ENCODE results near the gene YTHDF1. TPM values are rescaled to one million over a fixed set of nuclear protein-coding genes. Genes with fewer than 3 reads are reported as not detected.
A peak's percentile ranks its signal among the peaks of the same experiment; 100 is the strongest.

YTHDF1 gene
- total and polyA plus RNA-seq, 2 of the 8 experiments (the other 6 are each of a cell fraction or from before 2014, with no cell fraction given), result 32.8 to 66.0 TPM

DNA sequence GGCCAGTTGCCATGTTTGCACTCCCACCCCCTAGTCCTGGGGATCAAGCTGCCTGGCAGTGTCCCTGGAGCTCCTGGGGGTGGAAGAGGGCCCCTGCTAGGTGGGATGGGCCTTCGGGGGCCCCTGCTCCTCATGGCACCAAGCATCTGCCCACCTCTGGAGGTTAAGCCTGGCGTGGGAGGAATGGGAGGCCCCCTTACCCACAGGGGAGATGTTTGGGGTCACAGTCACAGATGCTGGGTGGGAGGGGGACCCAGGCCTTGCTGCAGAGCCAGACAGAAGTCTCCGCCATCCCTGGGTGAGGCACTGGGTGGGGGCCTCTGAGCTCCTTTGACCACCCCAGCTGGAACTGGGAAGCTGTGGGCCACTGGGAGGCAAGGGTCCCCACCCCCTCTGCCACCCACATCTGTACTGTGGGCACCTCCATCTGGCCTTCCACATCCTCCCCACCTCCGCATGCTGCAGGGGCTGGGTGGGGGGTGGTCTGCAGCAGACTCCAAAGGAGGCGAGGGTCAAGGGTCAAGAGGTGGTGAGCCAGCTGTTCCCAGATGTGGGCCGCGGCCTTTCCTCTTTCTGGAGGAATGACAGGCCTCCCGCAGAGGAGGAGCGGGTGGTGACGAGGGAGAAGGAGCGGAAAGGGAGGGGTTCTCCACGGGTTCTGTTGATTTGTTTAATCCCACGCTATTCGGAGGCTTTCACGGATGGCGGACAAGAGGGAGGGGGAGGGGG lies 41.5 kb downstream of the YTHDF1 start:
- DNase-seq (ENCODE audit: low read depth in 1 of 2, low spot score in 2 of 2) (no peak), FAIRE-seq (no peak)
- Histone ChIP-seq H3K27me3 (replicated peaks in 1 of 4; ENCODE audit: control insufficient read depth in 3 of 4, extremely low read depth in 1 of 4, insufficient read depth in 3 of 4, low read length in 3 of 4) (peaks cover 32 to 62% (median 50%) of the 10 kb centered on the region in 4 experiments), H4K91ac (replicated peaks; ENCODE audit: insufficient read length, low read length) (no peak overlapping the region), H2BK120ac (replicated peaks; ENCODE audit: low read depth, low read length) (no peak overlapping the region), H3K14ac (ENCODE audit: insufficient read length) (no peak overlapping the region), H2BK12ac (ENCODE audit: low read depth, low read length) (0 out of 2 replicates have a peak overlapping the region, but pooled peaks have one; percentile 33), H3K79me1 (ENCODE audit: low read depth, low read length) (no peaks in the 10 kb centered on the region), H3K4me1 (replicated peaks in 1 of 4; ENCODE audit: control insufficient read depth in 3 of 4, insufficient read depth in 4 of 4, low read length in 3 of 4) (peaks cover 3 to 46% (median 25%) of the 10 kb centered on the region in 4 experiments), H3K9me3 (ENCODE audit: insufficient read depth in 2 of 2, low read depth in 1 of 2, low read length in 1 of 2) (no peaks in the 10 kb centered on the region), H2BK20ac (ENCODE audit: low read length) (0 out of 2 replicates have a peak overlapping the region, but pooled peaks have one; percentile 48), H3K9ac (replicated peaks in 1 of 4; ENCODE audit: extremely low read depth in 1 of 4, low read depth in 3 of 4, low read length in 3 of 4) (no peak overlapping the region), H2BK5ac (ENCODE audit: low read depth, low read length) (no peak overlapping the region), H2BK15ac (ENCODE audit: low read length) (peak overlapping the region; percentile 10; the same call in 1 of the 2 replicates), H4K5ac (ENCODE audit: insufficient read length, low read depth, low read length) (no peak overlapping the region), H2AFZ (ENCODE audit: low read length) (no peak overlapping the region), H3K27ac (ENCODE audit: low read depth, low read length) (no peak overlapping the region), H3K4ac (replicated peaks; ENCODE audit: insufficient read length, low read depth, low read length) (no peak overlapping the region), H3K4me3 (ENCODE audit: extremely low read depth in 1 of 4, insufficient read depth in 2 of 4, low read depth in 3 of 4, low read length in 4 of 4) (peak overlapping the region; percentile 8 to 83 (median 20); a peak in 6 of 8 replicates), H3K79me2 (ENCODE audit: control insufficient read depth in 1 of 2, insufficient read depth in 2 of 2, low read length in 2 of 2) (no peaks in the 10 kb centered on the region), H3K56ac (replicated peaks; ENCODE audit: insufficient read length, low read depth, low read length) (no peak overlapping the region), H3K23ac (ENCODE audit: insufficient read length) (no peak overlapping the region), H3K36me3 (ENCODE audit: control insufficient read depth in 2 of 4, insufficient read depth in 4 of 4, low read length in 3 of 4) (no peaks in the 10 kb centered on the region), H3K4me2 (ENCODE audit: insufficient read depth in 1 of 2, low read depth in 2 of 2, low read length in 2 of 2) (peak overlapping the region; percentile 72 to 87), H3K23me2 (ENCODE audit: low read depth, low read length) (peaks cover 18% of the 10 kb centered on the region; the same call in 1 of the 2 replicates), H3K18ac (ENCODE audit: extremely low read depth, low read length) (no peak overlapping the region), H4K8ac (ENCODE audit: extremely low read depth, insufficient read depth, low read length) (no peak overlapping the region; the same call in 1 of the 2 replicates), H2AK5ac (ENCODE audit: low read depth, low read length) (no peak overlapping the region; the same call in 1 of the 2 replicates), H4K20me1 (replicated peaks in 1 of 2; ENCODE audit: control insufficient read depth in 1 of 2, insufficient read depth in 2 of 2, low read length in 2 of 2) (peaks cover 0 to 6% of the 10 kb centered on the region in 2 experiments)
- no peak for TF ChIP-seq CREB1 (IDR thresholded peaks at IDR 0.05)
- WGBS, 2 experiments (ENCODE audit: extremely low coverage in 1 of 2, insufficient coverage in 1 of 2, insufficient read length in 1 of 2, insufficient replicate concordance in 2 of 2, low coverage in 1 of 2, low lambda C conversion rate in 2 of 2, missing lambda C conversion rate in 1 of 2), result 27% methylated on average over 11 of the region's 16 CpGs; no CpG with 5 or more reads in 1 of the 2 experiments
- CTCF ChIA-PET (ENCODE audit: partially characterized antibody), result interaction anchor here (1.0 to 3.4 kb wide), 6 partner anchors 9 to 119 kb away, joined by 3 to 21 read pairs (median 8); no protein-coding TSS in a partner anchor
- POLR2A ChIA-PET (ENCODE audit: partially characterized antibody), result no interaction called here

All from H1 (cell line).